DMS114 treated with DMSO at 0.1 percent for 48 hours (cell line): ENCODE results near the gene DNAH11.

ENCODE experiments used
- DNase-seq: peaks from one replicate; lab custom pipeline; 2025; ENCODE audit not compliant: unreplicated experiment; lab: John Stamatoyannopoulos, UW

The DNAH11 gene

DNA sequence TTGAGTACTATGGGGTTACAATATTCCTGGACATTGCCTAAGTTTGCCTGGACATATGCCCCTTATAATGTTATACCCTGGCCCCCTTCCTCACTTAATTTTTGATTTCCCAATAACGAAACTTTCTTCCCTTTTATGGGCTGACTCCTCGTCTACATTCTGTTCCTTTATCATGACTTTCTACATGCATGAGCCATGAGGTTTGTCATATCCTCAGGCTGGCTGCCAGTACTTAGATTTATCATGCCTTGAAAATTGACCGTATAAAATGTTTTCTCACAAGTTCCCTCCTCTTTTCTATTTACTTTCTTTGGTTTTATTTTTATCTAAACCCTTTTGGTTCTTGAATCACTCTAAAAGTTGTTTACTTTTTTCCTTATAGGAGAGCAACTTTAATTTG is 4.7 kb downstream of the DNAH11 start:
- no peak for DNase-seq

DNA sequence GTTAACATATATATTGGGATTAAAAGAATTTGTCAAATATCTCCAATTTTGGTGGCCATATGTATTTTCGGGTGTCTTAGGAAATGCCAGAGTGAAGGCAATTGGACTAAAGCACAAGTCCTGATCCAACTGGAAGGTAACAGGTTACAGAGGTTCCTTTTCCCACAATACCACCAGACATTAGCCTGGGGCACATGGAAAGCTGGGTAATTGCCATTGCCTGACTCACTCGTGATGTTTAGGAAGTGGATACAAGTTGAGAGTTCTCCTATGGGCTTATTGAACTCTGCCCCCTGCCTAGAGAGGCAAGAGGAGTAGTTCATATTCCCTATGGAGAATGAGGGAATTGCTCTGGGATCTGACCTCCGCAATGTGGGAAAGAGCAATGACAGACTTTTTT is 5.7 kb downstream of the DNAH11 start:
- no peak for DNase-seq

DNA sequence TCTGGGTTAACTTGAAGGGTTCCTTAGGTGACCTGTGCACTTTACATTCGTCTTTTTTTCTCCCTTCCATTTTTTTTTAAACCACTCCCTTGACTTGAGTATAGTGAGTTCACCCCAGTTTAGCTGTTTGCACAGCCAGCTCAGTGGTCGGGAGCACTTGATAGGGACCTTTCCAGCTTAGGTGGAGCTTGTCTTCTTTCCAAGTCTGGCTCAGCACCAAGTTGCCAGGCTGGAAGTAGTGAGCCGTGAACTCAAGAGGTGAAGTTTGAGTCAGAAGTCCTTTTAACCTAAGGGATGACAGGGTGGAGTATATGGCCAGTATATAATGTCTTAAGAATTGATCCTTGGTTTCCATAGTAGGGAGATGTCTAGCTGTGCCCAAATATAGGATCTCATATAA is 7.2 kb downstream of the DNAH11 start:
- DNase-seq, result no peak

- DNase-seq, result no peak
These were observed 8.1 kb downstream of the DNAH11 start for GRCh38 chr7:21550821-21551531.

GRCh38 chr7:21562385-21562784 is 19.5 kb downstream of the DNAH11 start:
- DNase-seq, result no peak

DNA sequence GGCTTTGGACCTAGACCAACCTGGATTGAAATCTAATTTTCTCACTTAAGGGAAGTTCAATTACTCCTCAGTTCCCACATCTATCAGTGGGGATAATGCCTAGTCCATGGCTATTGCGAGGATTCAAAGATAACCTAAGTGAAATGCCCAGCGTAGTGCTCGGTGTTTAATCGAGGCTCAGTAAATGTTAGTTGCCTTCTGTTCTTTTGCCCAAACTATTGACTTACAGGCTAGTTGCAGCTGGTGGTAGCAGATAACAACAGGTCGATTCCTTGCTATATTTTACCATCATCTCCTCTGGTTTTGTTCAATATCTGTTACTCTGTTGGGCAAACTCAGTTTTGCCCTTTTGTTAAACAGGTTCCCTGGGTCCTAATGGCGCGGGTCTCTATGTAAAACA is 22.8 kb downstream of the DNAH11 start:
- no peak for DNase-seq

- no peak for DNase-seq
These were observed 23.3 kb downstream of the DNAH11 start for GRCh38 chr7:21566094-21566493.

DNA sequence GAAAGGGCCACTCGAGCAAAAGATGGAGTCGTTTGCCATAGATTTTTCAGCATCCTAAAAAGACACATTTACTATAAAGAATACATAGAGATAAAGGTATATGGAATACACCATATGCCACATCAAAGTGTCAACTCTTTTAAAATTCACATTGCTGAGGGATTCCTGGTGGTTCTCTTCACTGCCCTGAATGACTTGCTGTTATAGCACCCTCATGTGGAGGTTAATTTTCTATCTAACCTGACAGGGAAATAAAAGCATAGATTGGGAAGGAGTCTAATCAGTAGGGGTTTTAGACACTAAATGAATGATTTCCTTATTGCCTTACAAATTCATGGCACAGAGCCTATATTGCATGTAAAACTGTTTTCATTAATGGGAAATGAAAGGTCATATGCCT is 25.9 kb downstream of the DNAH11 start:
- DNase-seq, result no peak

DNA sequence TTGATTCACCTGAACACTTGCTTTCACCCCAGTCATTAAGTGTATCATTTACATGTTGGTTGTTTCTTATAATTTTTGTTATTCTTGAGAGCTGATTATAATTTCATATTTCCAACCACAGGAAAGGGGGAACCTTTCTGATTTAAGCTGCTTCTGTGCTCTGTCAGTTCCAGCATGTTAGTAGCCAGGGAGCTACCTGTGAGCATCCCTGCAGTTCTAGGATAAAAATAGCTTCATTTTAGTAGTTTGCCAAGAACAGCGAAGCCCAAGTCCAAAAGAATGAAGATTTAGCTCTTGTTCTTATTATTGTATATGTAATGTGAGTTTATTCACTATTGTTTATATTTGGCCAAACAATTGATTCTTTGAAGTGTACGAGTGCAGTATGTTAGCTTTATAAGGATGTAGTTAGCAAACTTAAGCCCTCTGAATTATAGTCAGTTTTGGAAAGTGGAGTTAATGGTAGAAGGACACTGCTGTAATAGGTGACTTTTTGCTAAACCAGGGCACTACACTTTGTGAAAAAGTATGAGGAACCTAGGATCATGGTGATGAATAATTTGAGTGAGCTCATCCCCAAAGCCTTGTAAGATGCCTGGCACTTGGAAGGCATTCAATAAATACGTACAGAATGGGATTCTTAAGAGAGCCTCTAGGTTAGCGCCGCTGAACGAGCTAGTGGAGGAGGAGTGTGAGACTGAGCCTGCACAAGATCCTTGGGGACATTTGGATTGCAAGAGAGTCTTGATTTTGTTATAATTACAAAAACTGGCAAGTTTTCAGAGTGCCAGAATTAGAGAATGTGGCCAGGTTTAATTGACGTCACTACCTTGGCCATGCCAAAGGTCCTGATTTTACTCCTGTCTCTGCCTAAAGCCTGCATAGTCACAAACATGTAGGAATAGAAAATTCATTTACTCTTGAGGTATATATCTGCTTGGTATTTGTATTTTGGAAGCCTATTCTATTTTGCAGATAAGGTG is 29.8 kb downstream of the DNAH11 start:
- DNase-seq, result no peak

DNA sequence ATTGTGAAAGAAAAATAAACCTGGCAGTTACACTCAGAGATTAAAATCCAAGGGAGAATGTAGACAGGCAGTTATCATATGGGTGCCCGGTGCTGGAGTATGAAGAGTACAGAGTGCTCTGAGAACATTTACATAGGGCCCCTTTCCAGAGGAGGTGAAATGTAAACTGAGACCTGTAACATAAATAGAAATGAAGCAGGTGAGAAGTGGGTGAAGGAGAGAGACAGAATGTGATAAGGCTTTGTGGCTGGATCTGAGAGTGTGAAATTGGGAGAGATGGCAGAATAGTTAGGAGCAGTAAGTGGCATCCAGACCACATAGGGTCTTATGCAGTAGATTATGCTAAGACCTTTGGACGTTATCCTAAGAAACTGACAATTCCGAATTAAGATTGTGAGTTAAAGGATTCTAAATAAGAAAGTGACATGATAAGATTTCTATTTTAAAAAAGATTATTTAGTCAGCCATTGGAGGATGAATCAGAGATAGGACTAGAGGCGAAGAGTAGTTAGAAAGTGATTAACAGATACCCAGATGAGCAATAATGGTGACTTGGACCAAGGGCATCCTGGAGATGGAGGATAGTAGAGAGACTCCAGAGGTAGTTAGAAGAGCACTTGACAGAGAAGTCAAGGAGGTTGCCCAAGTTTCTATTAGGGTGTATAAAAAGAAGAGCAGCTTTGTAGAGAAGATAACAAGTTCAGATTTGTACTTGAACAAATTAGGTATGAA is 36.7 kb downstream of the DNAH11 start:
- DNase-seq, result no peak

GRCh38 chr7:21580073-21580521 is 37.3 kb downstream of the DNAH11 start:
- no peak for DNase-seq

DNA sequence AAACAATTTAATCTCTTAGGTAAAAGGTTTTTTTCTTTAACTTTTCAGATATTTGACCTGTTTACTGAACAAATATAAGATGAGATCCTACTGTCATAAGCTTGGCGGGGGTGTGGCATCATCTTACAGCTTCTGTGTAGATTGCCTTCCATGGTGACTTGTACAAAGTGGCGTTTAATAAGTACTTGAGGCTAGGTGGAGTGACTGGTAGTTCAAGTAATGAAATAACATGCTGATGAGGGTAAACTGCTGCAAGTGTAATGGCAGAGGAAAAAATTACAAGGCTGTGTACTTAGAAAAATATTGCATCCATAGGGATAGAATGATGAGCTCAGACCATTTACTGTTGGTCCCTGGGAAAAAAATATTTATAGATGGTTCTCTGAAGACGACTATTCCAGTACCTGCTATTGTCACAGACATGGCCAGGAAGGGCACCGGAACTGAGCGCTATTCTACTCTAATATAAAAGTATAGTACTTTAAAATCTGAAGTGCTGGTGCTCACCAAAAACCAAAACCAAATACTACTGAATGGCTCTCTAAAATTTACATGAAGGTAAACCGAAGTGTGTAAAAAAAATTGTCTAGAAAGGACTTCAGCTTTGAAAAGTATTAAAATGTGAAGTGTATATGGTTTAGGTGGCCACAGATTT is 42.4 kb downstream of the DNAH11 start:
- no peak for DNase-seq

DNA sequence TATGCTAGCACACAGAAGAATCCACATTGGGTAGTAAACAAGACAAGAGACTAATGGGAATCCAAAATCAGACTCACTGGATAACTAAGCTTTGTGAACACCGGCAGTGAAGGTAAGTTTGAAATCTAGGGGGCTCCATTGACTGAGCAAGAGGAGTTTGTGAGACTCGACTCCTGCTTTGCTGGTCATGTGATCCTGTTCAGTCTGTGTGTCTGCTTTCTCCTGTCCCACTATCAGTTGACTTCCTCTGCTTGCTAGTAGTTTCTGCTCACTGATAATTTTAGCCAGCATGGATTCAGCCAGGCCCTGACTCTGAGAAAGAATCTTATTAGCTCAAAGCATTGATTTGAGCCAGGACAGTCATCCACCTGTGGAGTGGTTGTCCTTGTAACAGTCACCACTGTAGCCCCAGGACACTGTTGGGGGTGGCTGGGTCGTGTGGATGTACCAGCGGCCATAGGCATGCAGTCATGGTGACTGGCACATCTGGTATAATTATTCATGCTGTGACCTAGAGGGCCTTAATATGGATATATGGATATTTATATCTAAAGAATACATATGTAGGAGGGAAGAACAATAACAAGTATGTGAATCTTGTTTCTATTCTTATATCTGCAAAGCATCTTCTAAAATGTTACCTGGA is 44.4 kb downstream of the DNAH11 start:
- DNase-seq, result no peak

DNA sequence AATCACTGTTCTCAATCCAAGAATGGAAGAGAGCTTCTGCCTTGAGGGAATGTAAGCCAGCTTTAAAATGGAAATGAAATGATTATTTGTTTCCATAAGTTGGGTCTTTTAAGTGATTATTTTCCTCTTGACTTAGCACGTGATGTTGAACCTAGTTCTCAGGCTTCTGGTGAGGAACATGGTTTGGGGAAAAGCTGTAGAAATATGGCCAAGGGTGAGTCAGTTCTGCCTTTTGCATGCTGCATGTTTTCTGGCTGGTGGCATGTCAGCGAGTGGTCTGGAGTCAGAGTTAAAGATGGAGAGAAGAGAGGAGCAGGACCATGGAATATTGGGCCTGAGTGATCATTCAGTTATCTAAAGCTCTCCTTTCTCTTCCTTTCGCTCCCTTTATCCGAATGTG is 54.0 kb downstream of the DNAH11 start:
- no peak for DNase-seq

DNA sequence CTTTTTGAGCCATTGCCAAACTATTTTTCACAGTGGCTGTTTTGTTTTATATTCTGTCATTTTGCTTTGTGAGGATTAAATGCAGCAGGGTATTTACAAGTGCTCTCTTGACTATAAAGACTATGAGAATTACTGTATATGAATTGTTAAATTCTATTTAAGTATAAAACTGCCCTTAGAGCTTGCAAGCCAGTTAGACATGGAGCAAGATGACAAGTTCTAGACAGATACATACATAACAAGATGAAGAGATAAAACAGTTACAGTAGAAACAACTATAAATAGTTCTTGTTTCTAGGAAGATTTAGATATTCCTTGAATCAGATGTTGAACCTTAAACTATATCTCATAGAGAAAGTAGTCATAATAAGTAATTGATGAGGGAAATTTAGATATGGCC is 60.6 kb downstream of the DNAH11 start:
- no peak for DNase-seq

DNA sequence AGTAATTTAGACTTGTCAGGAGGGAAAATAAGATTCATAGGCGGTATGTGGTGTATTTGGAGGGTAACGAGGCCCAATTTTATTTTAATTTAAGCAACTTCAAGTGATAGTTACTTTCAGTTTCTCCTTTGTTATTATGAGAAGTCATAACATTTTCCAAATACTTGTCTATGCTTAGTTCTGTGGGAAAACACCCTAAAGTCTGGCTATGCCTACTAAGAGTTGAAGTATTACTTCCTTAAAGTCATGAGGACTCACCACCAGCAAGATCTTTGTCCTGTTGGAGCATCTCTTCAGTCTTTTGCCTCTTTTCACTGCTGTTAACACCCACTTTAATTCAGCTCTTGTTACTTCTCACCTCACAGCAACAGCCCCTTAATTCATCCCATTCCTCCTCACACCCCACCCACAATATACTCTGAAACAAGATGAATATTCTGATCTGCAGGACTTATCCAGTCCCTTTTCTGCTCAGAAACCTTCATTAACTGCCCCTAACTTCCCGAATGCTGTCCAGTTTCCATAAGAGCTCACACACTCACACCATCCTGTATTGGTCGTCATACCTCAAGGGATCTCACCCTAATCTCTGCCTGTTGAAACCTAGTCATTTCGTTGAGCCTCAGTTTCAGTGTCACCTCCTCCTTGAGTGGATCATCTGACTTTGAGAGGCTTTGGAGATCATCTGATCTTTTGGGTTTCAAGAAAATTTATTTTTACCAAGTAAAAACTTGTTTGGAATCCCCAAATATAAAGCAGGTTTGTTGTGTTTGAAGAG is 61.3 kb downstream of the DNAH11 start:
- DNase-seq, result no peak

DNA sequence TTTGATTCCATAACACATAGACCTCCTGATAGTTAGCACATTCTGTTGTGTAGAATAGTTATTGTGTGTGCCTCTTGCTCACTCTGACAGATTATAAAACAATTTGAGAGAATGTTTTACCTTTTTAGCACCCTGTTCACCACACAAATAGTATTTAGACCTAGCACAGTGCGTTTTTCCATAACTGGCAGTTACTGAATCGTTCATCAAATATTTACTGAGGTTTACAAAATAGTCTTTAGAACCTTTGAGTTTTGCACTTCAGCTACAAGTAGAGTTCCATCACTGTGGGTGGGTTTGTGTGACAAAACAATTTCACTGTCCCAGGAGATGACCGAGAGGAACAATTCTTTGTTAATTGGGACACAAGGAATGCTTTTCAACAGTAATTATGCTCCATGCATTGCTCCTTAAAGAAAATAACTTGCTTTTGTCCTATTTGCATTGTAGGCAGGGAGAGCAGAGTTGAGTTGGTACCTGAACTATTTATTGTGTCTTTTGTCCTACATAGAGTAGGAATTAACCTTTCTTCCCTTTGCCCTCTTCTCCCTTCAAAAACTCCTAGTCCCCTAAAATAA is 62.3 kb downstream of the DNAH11 start:
- no peak for DNase-seq

DNA sequence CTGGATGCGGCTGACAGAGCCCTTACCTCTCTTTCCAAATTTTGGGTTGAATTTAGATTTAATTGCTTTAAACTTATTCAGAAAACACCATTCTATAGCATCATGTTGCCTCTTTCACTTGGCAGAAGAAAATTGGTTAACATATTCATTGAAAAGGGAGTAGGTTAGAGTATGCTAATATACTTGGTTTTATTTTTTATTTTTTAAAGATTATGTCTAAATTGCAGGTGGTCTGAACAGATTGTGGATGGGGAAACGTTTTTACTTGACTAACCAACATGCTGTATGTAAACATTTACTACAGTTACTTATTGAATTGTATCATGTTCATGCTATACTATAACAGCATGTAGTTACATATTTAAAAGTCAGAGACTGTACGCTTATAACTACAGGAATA is 65.6 kb downstream of the DNAH11 start:
- DNase-seq, result no peak

GRCh38 chr7:21611129-21611528 is 68.3 kb downstream of the DNAH11 start:
- DNase-seq, result no peak
